OCI-LY1 (cell line): ENCODE measurements around the gene ARMC9.

Source experiments
- H2AFZ ChIP-seq: fragments of 200-600 bp; sonication (generic), shearing (Covaris generic); 2 replicates; pipeline ENCODE4 v1.6.0; 2014; ENCODE audit warnings: antibody characterized with exemption, mild to moderate bottlenecking, low read length
- H3F3A ChIP-seq: fragments of 200-600 bp; sonication (generic), shearing (Covaris generic); 2 replicates; pipeline ENCODE4 v1.6.0; 2014; ENCODE audit warnings: mild to moderate bottlenecking, antibody characterized with exemption, low read length, moderate library complexity; ENCODE audit not compliant: insufficient read depth
- H3K27ac ChIP-seq: fragments of 200-600 bp; sonication (generic); 2 replicates; pipeline ENCODE4 v1.5.1; 2014; ENCODE audit warnings: low read length, mixed run types, mild to moderate bottlenecking, low read depth; ENCODE audit not compliant: poor library complexity, severe bottlenecking
- H3K27me3 ChIP-seq: fragments of 200-600 bp; sonication (generic); 2 replicates; pipeline ENCODE4 v1.6.0; 2014; ENCODE audit warnings: antibody characterized with exemption, mild to moderate bottlenecking, low read length, moderate library complexity; ENCODE audit not compliant: insufficient read depth
- H3K36me3 ChIP-seq: fragments of 200-600 bp; sonication (generic); 2 replicates; pipeline ENCODE4 v1.6.1; 2014; ENCODE audit warnings: mild to moderate bottlenecking, antibody characterized with exemption, low read length, moderate library complexity, mixed read lengths; ENCODE audit not compliant: insufficient read depth
- H3K4me1 ChIP-seq: fragments of 200-600 bp; sonication (generic); 2 replicates; pipeline ENCODE4 v1.5.1; 2014; ENCODE audit warnings: mild to moderate bottlenecking, low read length, moderate library complexity; ENCODE audit not compliant: insufficient read depth, severe bottlenecking
- H3K4me2 ChIP-seq: fragments of 200-600 bp; sonication (generic), shearing (Covaris generic); 2 replicates; pipeline ENCODE4 v1.6.1; 2014; ENCODE audit warnings: low read length
- H3K4me3 ChIP-seq: fragments of 200-600 bp; sonication (generic); 2 replicates; pipeline ENCODE4 v1.5.1; 2014; ENCODE audit warnings: low read length, low read depth, mild to moderate bottlenecking, mixed read lengths; ENCODE audit not compliant: poor library complexity, severe bottlenecking
- H3K79me2 ChIP-seq: fragments of 200-600 bp; shearing (Covaris generic); 2 replicates; pipeline ENCODE4 v1.6.1; 2016; ENCODE audit warnings: mixed run types, low read length, mixed read lengths; ENCODE audit not compliant: insufficient read depth
- H3K9ac ChIP-seq: fragments of 200-600 bp; sonication (generic), shearing (Covaris generic); 2 replicates; pipeline ENCODE4 v1.6.1; 2014; ENCODE audit warnings: mild to moderate bottlenecking, low read length, mixed read lengths
- H3K9me2 ChIP-seq: fragments of 200-600 bp; sonication (generic), shearing (Covaris generic); 2 replicates; pipeline ENCODE4 v1.6.1; 2014; ENCODE audit warnings: low read depth, mild to moderate bottlenecking, low read length, mixed read lengths
- H3K9me3 ChIP-seq: fragments of 200-600 bp; shearing (Covaris generic); 2 replicates; pipeline ENCODE4 v1.6.1; 2014; ENCODE audit warnings: low read length, mixed read lengths
- H4K20me1 ChIP-seq: fragments of 200-600 bp; sonication (generic), shearing (Covaris generic); 2 replicates; pipeline ENCODE4 v1.6.0; 2016; ENCODE audit warnings: mild to moderate bottlenecking, low read length; ENCODE audit not compliant: insufficient read depth
- CTCF ChIP-seq: fragments of 200-600 bp; sonication (generic), shearing (Covaris generic); IDR thresholded peaks from 2 replicates; pipeline ENCODE4 v1.5.1; 2017; ENCODE audit warnings: mild to moderate bottlenecking, antibody characterized with exemption, low read length, moderate library complexity, mixed read lengths
- EZH2 ChIP-seq: fragments of 200-600 bp; sonication (generic), shearing (Covaris generic); IDR thresholded peaks from 2 replicates; pipeline ENCODE4 v1.8.0; 2017; ENCODE audit warnings: borderline replicate concordance, mixed run types, mild to moderate bottlenecking, antibody characterized with exemption, low read length, moderate library complexity, mixed read lengths

ARMC9 gene

GRCh38 chr2:231353469-231353868 lies 155.0 kb downstream of the ARMC9 start:
- Histone ChIP-seq H3K9me2 (no peaks in the 10 kb centered on the region), H3K9ac (no peak overlapping the region), H3K4me2 (no peak overlapping the region), H3F3A (no peaks in the 10 kb centered on the region), H3K4me3 (no peak overlapping the region), H4K20me1 (no peaks in the 10 kb centered on the region), H3K27me3 (peaks cover 7% of the 10 kb centered on the region; the same call in 1 of the 2 replicates), H2AFZ (no peak overlapping the region), H3K4me1 (no peaks in the 10 kb centered on the region), H3K36me3 (no peaks in the 10 kb centered on the region), H3K79me2 (no peaks in the 10 kb centered on the region), H3K9me3 (no peaks in the 10 kb centered on the region), H3K27ac (no peak overlapping the region)
- TF ChIP-seq EZH2 (no peak), CTCF (no peak)

- H3K27ac ChIP-seq: no peak overlapping the region
These were observed 157.4 kb downstream of the ARMC9 start for GRCh38 chr2:231355508-231356465.

GRCh38 chr2:231356466-231356844 lies 158.0 kb downstream of the ARMC9 start:
- no peaks in the 10 kb centered on the region for H3K79me2 ChIP-seq
- H3K27me3 ChIP-seq: peaks cover 7% of the 10 kb centered on the region; the same call in 1 of the 2 replicates
- TF ChIP-seq EZH2 (no peak), CTCF (no peak)
- H3F3A ChIP-seq: no peaks in the 10 kb centered on the region
- H3K4me2 ChIP-seq: no peak overlapping the region
- H2AFZ ChIP-seq: no peak overlapping the region
- H3K27ac ChIP-seq: no peak overlapping the region
- H3K36me3 ChIP-seq: no peaks in the 10 kb centered on the region
- H4K20me1 ChIP-seq: no peaks in the 10 kb centered on the region
- no peaks in the 10 kb centered on the region for H3K9me2 ChIP-seq
- no peak overlapping the region for H3K4me3 ChIP-seq
- peaks cover under 1% of the 10 kb centered on the region for H3K4me1 ChIP-seq
- no peaks in the 10 kb centered on the region for H3K9me3 ChIP-seq
- no peak overlapping the region for H3K9ac ChIP-seq

More at GRCh38 chr2:231355508-231356465, 157.4 kb downstream of the ARMC9 start:
- no peaks in the 10 kb centered on the region for H3K9me3 ChIP-seq
- no peak overlapping the region for H2AFZ ChIP-seq
- TF ChIP-seq EZH2 (no peak), CTCF (no peak)
- no peaks in the 10 kb centered on the region for H3F3A ChIP-seq
- peaks cover 7% of the 10 kb centered on the region; the same call in 1 of the 2 replicates for H3K27me3 ChIP-seq
- no peaks in the 10 kb centered on the region for H3K79me2 ChIP-seq
- no peak overlapping the region for H3K4me2 ChIP-seq
- no peaks in the 10 kb centered on the region for H3K9me2 ChIP-seq
- H3K4me3 ChIP-seq: no peak overlapping the region
- no peaks in the 10 kb centered on the region for H3K4me1 ChIP-seq
- no peak overlapping the region for H3K9ac ChIP-seq
- H4K20me1 ChIP-seq: no peaks in the 10 kb centered on the region
- H3K36me3 ChIP-seq: no peaks in the 10 kb centered on the region
